ENCODE data around the gene POLA2. TPM values are rescaled to one million over a fixed set of nuclear protein-coding genes. Genes with fewer than 3 reads are reported as not detected.

The POLA2 gene
- total and polyA plus RNA-seq, 7 donors = 3.6 to 13.4 (median 4.9) TPM

DNA sequence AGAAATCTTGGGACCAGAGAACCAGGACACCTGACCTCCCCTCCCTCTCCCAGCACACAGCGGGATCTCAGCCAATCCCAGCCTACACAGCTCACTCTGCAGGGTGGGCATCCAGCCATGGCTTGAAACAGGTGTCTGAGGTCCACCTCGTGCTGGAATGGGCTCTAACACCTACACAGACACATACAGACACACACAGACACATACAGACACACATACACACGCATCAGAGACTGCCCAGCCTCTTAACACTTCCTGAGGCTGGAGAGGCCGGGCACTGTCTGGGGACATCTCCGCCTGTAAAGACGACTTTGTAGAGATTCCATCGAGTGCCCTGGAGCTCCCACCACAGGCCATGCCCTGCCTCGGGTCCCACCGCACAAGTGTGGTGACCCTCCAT is 43.3 kb upstream of the POLA2 start:
- Histone ChIP-seq H3K9me3 (no peaks in the 10 kb centered on the region), H3K27ac (no peak overlapping the region), H3K4me1 (no peaks in the 10 kb centered on the region), H3K36me3 (no peaks in the 10 kb centered on the region), H3K27me3 (no peaks in the 10 kb centered on the region), H3K4me3 (no peak overlapping the region)
- intact Hi-C loops (cut with DNase I) = no loop called here
- no peak for TF ChIP-seq EP300 (IDR thresholded peaks at IDR 0.05)
- TF ChIP-seq, protein P1, sequence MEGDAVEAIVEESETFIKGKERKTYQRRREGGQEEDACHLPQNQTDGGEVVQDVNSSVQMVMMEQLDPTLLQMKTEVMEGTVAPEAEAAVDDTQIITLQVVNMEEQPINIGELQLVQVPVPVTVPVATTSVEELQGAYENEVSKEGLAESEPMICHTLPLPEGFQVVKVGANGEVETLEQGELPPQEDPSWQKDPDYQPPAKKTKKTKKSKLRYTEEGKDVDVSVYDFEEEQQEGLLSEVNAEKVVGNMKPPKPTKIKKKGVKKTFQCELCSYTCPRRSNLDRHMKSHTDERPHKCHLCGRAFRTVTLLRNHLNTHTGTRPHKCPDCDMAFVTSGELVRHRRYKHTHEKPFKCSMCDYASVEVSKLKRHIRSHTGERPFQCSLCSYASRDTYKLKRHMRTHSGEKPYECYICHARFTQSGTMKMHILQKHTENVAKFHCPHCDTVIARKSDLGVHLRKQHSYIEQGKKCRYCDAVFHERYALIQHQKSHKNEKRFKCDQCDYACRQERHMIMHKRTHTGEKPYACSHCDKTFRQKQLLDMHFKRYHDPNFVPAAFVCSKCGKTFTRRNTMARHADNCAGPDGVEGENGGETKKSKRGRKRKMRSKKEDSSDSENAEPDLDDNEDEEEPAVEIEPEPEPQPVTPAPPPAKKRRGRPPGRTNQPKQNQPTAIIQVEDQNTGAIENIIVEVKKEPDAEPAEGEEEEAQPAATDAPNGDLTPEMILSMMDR (IDR thresholded peaks at IDR 0.05) = no peak
- no peak for TF ChIP-seq POLR2AphosphoS5 (IDR thresholded peaks at IDR 0.05)
- no peak for TF ChIP-seq POLR2A (IDR thresholded peaks at IDR 0.05)
- peak; percentile 24 for DNase-seq
- WGBS, 2 donors = 91 to 93% methylated on average over 9 of the region's 9 CpGs

DNA sequence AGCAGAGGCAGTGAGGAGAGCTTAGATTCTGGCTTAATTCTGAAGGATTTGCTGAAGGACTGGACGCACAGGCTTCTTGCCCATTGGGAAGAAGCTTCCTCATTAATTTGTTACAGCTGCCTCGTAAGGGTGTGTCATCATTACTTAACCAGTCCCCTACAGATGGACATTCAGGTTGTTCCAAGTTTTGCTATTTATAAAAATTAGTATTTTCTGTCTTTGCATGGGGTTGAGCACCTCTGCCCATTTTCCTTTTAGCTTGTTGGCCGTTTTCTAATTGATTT is 41.9 kb upstream of the POLA2 start:
- no peak for DNase-seq
- H3K27ac ChIP-seq = no peak overlapping the region

DNA sequence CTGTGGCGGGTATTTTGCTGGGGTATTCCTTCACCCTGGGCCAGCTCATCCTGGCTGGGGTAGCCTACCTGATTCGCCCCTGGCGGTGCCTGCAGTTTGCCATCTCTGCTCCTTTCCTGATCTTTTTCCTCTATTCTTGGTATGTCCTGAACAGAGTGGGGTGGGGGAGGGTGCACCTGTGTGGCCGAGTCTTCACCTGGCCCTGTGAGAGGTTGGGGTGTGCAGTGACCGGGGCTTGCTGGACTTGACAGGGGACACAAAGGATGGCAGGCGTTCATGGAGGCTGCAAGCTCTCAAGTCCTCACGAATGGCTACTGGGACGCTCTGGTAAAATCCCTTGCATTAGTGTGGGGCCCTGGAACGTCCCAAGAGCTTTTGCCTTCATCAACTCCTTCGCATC is 40.7 kb upstream of the POLA2 start:
- Histone ChIP-seq H3K4me1 (peaks cover 0 to 14% (median 10%) of the 10 kb centered on the region in 4 donors), H3K27me3 (no peaks in the 10 kb centered on the region), H3K36me3 (no peaks in the 10 kb centered on the region), H3K9me3 (no peaks in the 10 kb centered on the region), H3K4me3 (no peak overlapping the region), H3K27ac (no peak overlapping the region)
- TF ChIP-seq, protein P1 (IDR thresholded peaks at IDR 0.05) = no peak
- TF ChIP-seq POLR2A (IDR thresholded peaks at IDR 0.05) = no peak
- no peak for TF ChIP-seq POLR2AphosphoS5 (IDR thresholded peaks at IDR 0.05)
- TF ChIP-seq EP300 (IDR thresholded peaks at IDR 0.05) = no peak
- intact Hi-C loops (cut with DNase I) = no loop called here
- DNase-seq = peak; percentile 60
- 94% methylated on average over 10 of the region's 10 CpGs for WGBS, 2 donors

More for the DNA sequence above, 41.9 kb upstream of the POLA2 start:
- peaks cover 0 to 2% (median under 1%) of the 10 kb centered on the region in 4 donors for H3K4me1 ChIP-seq
- TF ChIP-seq, protein P1 (IDR thresholded peaks at IDR 0.05) = no peak
- TF ChIP-seq EP300 (IDR thresholded peaks at IDR 0.05) = no peak
- TF ChIP-seq POLR2A (IDR thresholded peaks at IDR 0.05) = no peak
- no peak for TF ChIP-seq POLR2AphosphoS5 (IDR thresholded peaks at IDR 0.05)
- H3K4me3 ChIP-seq = no peak overlapping the region
- no peaks in the 10 kb centered on the region for H3K36me3 ChIP-seq
- WGBS, 2 donors = 76 to 77% methylated on average over 3 of the region's 3 CpGs
- no peaks in the 10 kb centered on the region for H3K9me3 ChIP-seq
- no peaks in the 10 kb centered on the region for H3K27me3 ChIP-seq
- intact Hi-C loops (cut with DNase I) = no loop called here

DNA sequence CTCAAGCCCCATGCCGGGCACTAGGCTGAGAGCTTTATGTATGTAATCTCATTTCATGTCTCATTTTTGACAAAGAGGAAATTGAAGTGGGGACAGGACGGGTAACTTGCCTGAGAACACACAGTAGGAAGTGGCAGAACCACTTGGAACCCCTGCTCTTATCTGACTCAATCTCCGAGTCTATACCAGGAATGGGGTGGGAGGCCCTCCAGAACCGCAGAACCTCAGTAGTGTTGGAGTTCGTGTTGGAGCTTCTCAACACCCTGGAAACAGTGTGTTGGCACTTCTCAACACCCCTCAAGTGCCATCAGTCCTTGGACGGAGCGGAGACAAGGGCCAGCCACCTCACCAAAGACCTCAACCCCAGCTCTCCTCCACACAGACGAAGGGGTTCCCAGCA is 38.8 kb upstream of the POLA2 start:
- Histone ChIP-seq H3K4me3 (no peak overlapping the region), H3K4me1 (peaks cover 0 to 17% (median 13%) of the 10 kb centered on the region in 4 donors), H3K9me3 (no peaks in the 10 kb centered on the region), H3K27ac (no peak overlapping the region), H3K36me3 (no peaks in the 10 kb centered on the region), H3K27me3 (no peaks in the 10 kb centered on the region)
- WGBS, 2 donors = 75 to 89% methylated on average over 8 of the region's 8 CpGs
- DNase-seq = no peak
- TF ChIP-seq POLR2AphosphoS5 (IDR thresholded peaks at IDR 0.05) (no peak), EP300 (IDR thresholded peaks at IDR 0.05) (no peak), POLR2A (IDR thresholded peaks at IDR 0.05) (no peak)
- TF ChIP-seq, protein P1 (IDR thresholded peaks at IDR 0.05) = no peak
- intact Hi-C loops (cut with DNase I) = no loop called here

DNA sequence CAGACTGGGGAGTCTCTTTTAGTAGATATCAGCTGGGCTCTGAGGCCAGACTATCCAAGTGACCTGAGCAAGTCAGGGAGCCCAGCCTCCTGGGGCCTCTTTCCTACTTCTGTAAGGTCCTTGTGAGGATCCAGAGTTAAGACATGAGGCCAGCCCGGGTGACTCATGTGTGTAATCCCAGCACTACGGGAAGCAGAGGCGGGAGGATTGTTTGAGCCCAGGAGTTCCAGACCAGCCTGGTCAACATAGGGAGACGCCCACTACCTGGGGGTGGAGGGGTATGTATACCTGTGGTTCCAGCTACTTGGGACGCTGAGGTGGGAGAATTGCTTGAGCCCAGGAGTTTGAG is 36.9 kb upstream of the POLA2 start:
- Histone ChIP-seq H3K9me3 (no peaks in the 10 kb centered on the region), H3K27ac (peak overlapping the region; percentile 54 to 62 (median 58))
- peak; percentile 84 for DNase-seq

More for the DNA sequence above, 36.9 kb upstream of the POLA2 start:
- H3K36me3 ChIP-seq = no peaks in the 10 kb centered on the region
- no peak for TF ChIP-seq EP300 (IDR thresholded peaks at IDR 0.05)
- TF ChIP-seq POLR2A (IDR thresholded peaks at IDR 0.05) = no peak
- no peak for TF ChIP-seq POLR2AphosphoS5 (IDR thresholded peaks at IDR 0.05)
- TF ChIP-seq, protein P1 (IDR thresholded peaks at IDR 0.05) = no peak
- 35 to 64% methylated on average over 5 of the region's 5 CpGs for WGBS, 2 donors
- H3K4me3 ChIP-seq = peak overlapping the region in 1 of 4 donors; percentile 51
- peaks cover 0 to 17% (median 13%) of the 10 kb centered on the region in 4 donors for H3K4me1 ChIP-seq
- intact Hi-C loops (cut with DNase I) = no loop called here
- no peaks in the 10 kb centered on the region for H3K27me3 ChIP-seq

Measured in sigmoid colon (tissue), 7 donors.